ENCODE results near the gene RBM45.

- TF ChIP-seq CTCF (conservative IDR thresholded peaks at IDR 0.05; ENCODE audit: low read length) (no peak), EZH2phosphoT487 (IDR thresholded peaks at IDR 0.05; ENCODE audit: borderline replicate concordance, low read depth, low read length) (no peak)
Measured at GRCh38 chr2:178114462-178114861, 2.2 kb downstream of the RBM45 start.

Measured in OCI-LY7 (cell line).